ENCODE results near the gene PAX2.

Gene PAX2

DNA sequence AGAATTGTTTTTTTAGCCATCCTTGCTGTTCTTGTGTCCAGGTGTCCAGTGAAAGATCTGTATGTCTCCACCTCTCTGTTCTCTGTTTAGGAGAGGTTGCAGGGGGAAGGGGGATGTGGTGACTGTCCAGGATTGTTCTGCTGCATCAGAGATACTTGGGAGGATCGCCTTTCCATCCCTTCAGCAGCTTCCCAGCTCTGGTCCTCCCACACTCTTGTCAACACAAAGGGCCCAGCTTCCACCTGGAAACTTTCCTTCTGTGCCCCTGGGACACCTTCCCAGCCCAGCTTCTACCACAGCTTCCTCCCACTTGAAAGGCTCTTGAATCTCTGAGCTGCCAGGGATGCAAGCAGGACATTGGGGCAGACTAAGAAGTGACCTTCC is 85.3 kb downstream of the PAX2 start:
- DNase-seq (ENCODE audit: insufficient read length, low spot score) (no peak), FAIRE-seq (no peak)

DNA sequence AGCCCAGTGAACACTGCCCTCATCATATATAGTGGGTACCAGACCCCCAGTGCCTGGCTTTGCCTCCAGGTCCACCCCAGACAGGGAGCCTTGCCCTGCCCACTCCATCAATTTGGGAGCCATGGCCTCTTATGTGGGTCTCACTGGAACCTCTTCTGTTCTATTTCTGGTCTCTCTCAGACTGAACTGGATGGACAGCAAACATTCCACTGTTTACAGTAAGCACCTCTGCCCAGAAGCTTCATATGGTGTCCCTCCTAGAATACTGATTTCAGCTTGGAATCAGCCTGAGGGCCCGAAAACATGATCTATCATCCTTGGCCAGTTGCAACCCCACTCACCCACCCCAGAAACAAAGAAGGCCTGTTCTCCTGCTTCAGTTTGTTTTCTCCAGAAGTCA is 86.4 kb downstream of the PAX2 start:
- no peak for FAIRE-seq
- DNase-seq (ENCODE audit: insufficient read length, low spot score), result no peak

DNA sequence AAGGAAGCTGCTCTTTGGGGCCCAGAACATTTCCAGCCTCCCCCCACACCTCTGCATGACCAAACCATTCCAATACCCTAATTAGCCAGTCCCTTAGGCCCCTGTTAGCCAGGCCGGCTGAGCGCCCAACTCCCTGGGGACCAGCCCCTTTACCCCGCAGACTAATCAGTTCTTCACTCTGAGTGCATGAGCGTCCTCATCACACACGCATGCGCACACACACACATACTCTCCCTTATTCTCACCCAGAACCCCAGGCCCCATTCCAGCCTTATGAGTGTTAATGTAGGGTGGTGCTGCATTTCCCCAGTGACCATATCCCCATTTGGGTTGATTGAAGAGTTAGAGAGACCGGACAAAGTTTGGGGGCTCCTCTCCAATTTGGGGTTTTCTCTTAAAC is 90.4 kb downstream of the PAX2 start:
- no peak for DNase-seq (ENCODE audit: insufficient read length, low spot score)
- FAIRE-seq, result no peak

DNA sequence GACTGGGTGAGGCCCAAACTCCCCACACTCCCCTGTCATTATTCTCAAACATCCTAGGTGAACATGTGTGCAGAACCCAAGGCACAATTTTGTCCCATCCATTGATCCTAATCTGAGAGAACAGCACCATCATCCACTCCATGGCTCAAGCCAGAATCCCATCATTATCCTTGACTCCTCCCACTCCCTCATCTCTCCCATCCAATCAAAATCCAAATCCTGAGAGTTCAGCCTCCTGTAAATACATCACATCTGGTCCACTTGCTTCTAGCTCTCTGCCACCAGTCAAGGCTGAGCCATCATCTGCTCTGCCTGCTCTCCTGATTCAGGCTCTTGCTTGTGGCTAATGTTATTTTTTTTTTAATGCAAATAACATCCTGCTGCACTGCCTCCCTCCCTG is 91.5 kb downstream of the PAX2 start:
- no peak for DNase-seq (ENCODE audit: insufficient read length, low spot score)
- no peak for FAIRE-seq

DNA sequence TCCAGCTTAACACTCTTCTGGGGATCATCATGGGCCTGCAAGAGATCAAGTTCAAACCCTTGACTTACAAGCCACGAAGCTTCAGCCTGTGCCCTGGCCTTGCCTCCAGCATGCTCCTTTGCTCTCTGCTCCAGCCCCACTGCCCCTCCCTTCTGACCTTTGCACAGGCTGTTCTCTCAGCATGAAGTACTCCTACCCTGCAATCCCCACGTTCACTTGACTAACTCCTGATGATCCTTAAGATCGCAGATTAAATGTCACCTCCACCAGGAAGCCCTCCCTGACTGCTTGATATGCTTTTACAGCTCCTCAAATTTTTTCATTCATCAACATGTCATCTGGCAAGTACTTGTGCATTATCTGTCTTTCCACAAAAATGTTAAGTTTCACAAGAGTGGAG is 91.9 kb downstream of the PAX2 start:
- FAIRE-seq (no peak), DNase-seq (ENCODE audit: insufficient read length, low spot score) (no peak)

DNA sequence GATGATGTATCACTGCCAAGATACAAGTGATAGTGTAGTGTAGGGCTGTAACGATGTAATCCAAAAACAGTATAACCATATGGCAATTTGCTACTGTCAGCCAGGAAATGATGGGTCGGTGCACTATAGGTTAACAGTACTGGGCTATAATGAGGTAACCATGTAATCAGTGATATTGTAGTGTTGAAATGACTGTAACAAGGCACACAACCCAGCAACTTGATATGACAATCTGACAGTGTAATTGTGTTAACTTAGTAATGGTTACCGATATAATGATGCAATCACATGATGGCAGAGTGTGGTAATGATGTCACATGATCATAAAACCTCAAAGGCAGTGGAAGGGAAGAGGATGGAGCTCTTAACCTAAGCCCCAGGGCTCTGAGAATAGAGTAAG is 93.6 kb downstream of the PAX2 start:
- FAIRE-seq (no peak), DNase-seq (ENCODE audit: insufficient read length, low spot score) (no peak)

DNA sequence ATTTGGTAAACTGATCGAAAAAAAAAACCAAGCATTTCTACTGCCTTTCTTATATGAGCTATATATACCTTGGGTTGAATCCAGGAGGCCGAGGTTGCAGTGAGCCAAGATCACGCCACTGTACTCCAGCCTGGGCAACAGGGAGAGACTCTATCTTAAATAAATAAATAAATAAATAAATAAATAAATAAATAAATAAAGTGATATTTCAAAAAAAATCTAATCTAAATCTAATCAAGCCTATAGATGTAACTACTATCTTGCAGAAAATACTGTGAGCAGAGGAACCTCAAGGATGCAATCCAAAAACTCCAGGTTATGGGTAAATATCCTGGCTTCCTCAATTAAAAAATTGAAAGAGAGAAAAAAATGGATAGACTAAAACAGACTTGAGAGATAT is 96.1 kb downstream of the PAX2 start:
- no peak for FAIRE-seq

DNA sequence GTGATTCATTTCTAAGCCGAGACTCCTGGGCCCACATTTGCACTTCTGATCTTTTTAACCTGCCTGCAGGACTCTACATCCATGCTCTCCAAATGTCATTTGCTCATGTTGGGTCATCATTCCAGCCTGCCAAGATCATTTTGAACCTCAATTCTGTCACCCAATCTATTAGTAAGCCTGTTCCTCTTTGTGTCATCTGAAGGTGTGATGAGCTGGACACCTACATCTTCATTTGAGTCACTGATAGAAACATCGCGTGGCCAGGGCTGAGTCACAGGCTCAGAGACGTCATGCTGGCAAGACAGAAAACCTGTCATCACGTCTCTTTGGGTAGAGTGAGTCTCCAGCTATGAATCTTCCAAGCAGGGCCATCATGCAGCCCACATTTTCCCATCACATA is 102.1 kb downstream of the PAX2 start:
- no peak for FAIRE-seq
- DNase-seq (ENCODE audit: insufficient read length, low spot score), result no peak

More for the DNA sequence above, 96.1 kb downstream of the PAX2 start:
- DNase-seq (ENCODE audit: insufficient read length, low spot score), result no peak

DNA sequence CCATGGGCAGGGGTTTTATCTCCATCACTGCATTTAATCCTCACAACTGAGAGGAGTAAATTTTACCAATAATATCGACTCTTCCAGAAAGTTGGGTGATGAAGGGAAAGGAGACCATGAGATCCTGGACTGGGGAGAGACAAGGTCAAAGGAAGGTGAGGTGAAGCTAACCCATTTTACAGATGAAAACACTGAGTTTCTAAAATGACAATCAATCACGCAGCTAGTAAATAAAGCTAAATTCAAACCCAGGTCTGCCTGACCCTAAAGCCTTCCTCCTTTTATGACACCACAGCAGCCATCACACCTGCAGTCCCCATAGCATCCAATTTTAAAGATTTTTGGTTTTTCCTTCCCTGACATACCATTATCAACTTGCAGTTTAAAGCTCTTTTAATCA is 103.4 kb downstream of the PAX2 start:
- FAIRE-seq, result no peak

DNA sequence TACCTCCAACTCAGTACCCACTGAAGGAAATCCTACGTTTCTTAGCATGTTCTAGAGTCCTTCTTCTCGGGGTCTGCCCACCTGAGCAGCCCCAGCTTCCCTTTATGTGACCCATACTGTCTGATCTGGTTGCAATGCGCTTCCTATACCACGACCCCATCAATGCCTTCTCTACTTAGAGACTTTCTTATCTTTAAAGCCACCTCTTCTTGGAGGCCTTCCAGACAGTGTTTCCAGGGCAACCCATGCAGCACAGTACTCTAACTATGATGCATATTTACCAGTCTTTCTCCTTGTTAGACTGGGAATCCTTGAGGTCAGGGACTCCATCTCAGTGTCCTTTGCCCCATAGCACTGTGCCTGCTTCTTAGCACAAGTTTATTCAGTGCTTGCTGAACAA is 112.9 kb downstream of the PAX2 start:
- FAIRE-seq (no peak), DNase-seq (ENCODE audit: insufficient read length, low spot score) (no peak)

More for the DNA sequence above, 103.4 kb downstream of the PAX2 start:
- DNase-seq (ENCODE audit: insufficient read length, low spot score), result no peak

DNA sequence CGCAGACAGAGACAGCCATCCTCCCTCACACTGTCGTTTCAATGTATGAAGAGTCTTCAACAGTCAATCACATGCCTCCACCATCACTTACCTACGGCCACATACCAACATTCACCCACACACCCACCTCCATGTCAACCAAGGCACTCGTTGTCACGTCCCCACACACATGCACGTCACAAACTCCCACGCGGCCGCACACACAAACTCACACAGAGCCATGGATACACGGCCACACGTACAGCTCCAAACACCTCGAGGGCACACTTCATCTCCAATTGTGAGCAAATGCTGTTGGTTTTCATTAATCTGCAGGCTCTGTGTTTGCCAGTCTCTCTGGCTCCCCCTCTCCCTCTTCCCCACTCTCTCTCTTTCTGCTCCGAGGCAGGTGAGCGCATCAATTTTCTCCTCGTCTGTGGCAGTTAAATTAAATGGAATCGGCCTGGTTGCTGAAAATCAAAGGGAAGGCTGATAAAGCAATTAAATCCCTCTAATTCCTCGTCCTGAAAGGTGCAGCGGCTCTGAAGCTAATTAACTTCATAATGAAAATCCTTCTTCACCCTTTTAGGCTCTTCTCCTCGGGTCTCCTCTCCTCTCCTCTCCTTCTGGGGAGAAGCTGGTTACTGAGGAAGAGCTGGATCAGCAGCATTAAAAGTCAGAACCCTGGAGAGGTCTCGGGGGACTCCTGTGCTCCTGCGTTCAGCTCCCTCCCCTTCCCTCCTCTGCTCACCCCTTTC is 113.5 kb downstream of the PAX2 start:
- DNase-seq (ENCODE audit: insufficient read length, low spot score) (no peak), FAIRE-seq (no peak)

DNA sequence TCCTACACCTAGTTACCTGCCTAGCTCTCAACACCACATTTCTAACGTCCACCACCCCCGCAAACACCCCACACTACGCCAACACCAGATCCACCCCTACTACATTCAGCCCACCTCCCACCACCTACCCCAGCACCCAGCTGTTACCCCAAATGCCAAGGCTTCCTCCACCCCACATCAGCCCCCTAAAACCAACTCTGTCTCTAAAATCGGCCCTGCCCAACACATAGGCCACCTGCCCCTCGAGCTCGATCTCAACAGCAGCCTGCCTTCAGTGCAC is 114.0 kb downstream of the PAX2 start:
- no peak for DNase-seq (ENCODE audit: insufficient read length, low spot score)
- no peak for FAIRE-seq

DNA sequence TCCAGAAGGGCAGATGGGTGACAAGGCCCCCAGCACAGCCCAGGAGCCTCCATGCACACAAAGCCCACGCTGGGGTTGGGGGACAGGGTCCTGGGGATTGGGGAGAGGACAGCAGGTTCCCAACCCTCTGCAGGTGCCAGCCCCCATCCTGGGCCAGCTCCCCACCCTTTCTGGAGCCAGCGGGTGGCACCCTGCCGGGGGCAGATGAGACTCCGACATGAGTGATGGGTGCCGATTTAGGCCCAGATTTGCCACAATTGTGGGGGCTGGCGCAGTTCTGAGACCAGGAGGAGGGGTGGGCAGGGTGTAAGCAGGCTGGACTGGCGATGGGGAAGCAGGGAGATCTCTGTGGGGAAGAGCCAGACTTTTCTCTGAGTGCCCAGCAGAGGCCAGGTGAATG is 118.1 kb downstream of the PAX2 start:
- no peak for FAIRE-seq
- DNase-seq (ENCODE audit: insufficient read length, low spot score), result no peak

DNA sequence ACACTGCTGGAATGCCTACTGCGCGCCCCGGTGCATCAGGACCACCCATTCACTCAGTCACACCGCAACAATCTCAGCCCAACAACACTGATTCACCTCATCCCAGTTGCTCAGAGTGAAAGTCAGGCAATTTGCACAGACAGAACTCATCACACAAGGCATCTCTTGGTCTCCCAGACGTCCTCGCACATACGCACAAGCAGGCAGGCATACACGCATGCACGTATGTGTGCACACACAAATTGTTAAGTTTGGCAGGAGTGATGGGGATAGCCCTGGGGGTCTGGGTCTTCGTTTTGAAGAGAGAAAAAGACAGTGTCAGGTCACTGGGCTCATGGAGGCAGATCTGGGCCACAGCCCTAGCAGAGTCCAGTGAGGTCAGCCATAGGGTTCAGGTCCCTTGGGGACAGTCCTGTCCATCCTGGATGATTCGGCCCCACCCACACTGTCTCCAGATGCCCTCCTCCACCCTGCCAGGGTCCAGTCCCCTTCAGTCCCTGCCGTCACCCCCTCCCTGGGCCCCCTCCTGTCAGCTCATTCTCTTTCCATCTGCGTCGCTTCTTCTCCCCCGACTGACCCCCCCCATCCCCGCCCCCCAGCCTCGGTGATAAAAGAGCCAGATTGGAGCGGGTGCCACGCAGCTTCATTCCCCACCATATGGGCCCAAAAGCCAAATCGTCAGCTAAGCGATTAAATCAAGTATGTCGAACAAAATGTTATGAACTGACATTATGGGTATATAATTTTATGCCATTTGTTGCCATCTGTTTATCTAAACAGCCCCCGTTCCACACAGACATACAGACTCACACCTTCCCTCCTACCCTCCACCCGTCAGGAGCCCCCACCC is 118.9 kb downstream of the PAX2 start:
- FAIRE-seq (no peak), DNase-seq (ENCODE audit: insufficient read length, low spot score) (no peak)

DNA sequence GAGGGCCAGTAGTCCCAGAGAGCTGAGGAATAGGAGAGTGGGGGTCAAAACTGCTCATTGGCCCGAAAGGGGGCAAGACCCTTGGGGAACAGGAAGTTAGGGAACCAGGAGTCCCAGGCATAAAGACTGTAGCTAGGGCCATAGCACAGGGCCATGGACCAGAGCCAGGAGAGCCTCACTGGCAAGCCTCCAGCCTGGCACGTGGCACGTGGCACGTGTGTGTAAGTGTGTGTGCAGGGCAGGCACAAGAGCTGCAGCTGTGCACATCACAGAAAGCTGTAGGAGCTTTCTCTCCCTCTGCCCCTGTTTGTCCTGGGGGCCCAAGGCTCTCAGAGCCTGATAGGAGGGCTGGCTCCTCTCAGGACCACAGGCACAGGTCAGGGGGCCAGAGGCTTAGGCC is 119.6 kb downstream of the PAX2 start:
- no peak for DNase-seq (ENCODE audit: insufficient read length, low spot score)
- no peak for FAIRE-seq

DNA sequence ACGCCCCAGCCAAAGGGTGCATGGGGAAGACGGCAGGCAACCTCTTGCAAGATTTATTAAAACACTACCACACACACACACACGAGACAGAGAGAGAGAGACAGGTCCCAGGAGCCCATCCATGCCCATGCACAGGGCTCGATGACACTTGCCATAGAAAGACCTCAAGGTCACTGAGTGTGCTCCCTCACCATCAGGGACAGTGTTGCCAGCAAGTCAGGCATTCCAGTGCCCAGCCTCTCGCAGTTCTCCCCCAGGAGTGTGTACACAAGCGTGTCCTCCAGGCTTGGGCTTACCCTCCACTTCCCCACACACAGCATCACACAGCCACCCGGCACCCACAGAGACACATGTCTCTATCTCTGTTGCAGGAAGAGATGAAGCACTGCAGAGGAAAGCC is 120.6 kb downstream of the PAX2 start:
- no peak for FAIRE-seq
- DNase-seq (ENCODE audit: insufficient read length, low spot score), result no peak

DNA sequence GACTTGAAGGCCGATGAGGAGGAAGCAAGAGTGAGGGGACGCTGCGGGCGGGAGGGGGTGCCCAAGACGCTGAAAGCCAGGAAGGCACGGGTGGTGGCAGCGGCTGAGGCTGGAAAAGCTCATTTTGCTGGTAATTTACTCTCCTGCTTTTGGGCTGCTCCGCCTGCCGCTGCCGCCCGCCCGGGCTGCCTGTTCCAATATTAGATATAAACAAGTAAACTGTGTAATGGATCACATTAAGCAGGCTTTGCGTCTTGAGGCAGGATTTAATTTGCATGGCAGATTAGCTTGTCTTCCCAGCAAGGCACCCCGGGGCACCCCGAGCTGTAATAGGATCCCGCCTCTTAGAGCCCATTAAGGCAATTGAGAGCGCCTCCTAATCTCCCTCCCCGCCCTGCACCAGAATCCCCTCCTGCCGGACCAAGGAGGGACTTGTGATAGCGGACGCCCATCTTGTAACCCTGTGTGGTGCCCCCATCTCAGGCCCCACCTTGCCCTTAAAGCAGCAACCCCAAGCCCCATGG is 121.3 kb downstream of the PAX2 start:
- FAIRE-seq, result no peak
- no peak for DNase-seq (ENCODE audit: insufficient read length, low spot score)

DNA sequence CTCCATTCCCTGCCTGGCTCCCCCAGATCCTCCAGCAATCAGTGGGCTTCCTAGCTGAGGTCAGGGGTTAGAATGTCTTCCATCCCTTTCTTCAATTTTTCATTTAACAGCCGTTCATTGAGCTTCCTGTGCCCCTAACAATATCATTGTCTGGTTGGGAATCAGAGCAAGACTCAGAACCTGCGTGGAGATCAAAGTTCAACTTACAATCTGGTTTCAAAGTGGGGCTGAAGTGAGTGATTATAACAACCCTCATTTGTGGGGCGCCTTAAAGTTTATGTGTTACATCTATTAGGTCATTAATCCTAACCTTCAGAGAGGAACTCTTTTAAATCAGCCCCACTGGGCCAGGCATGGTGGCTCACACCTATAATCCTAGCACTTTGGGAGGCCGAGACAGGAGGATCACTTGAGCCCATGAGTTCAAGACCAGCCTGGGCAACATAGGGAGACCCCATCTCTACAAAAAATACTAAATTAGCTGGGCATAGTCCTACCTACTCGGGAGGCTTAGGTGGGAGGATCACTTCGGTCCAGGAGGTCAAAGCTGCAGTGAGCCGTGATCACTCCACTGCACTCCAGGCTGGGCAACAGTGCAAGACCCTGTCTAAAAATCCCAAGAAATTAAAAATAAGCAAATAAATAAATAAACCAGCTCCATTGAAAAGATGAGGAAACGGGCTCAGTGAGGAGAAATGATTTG is 122.0 kb downstream of the PAX2 start:
- DNase-seq (ENCODE audit: insufficient read length, low spot score), result no peak
- no peak for FAIRE-seq

DNA sequence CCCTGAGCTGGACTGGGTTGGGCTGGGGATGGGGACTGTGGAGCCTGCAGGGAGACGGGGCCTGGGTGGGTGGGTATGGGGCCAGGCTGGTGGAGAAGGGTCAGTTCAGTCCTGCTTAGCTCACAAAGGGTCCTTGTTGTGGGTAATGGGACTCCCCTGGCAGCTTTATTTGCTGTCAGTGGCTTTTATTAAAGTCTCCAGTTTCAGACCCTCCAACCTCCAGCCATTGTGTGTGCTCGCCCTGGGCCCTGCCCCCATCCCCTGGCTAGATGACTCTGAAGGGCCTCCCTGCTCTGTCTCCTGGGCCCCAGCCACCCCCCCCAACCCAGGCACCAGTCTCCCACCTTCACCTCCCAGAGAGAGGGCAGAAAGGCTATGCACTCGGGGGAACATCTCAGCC is 123.0 kb downstream of the PAX2 start:
- FAIRE-seq (no peak), DNase-seq (ENCODE audit: insufficient read length, low spot score) (no peak)

DNA sequence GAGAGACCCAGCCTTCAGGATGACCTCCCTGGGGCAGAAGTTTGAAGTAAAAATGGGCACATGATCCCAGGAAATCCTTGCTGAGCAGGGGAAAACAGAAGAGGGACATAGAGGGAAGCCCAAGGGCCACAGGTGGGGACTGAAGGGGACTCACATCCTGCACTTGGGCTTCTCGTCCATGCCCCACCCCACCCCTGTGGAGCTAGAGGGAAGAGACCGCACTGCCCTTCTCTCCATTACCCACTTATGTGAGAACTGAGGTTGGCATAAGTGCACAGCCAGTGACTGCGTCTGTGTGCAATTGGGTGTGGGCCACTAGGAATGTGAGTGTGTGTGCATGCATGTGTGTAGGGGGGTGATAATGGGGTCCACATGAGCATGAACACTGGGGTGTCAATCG is 124.0 kb downstream of the PAX2 start:
- no peak for FAIRE-seq

DNA sequence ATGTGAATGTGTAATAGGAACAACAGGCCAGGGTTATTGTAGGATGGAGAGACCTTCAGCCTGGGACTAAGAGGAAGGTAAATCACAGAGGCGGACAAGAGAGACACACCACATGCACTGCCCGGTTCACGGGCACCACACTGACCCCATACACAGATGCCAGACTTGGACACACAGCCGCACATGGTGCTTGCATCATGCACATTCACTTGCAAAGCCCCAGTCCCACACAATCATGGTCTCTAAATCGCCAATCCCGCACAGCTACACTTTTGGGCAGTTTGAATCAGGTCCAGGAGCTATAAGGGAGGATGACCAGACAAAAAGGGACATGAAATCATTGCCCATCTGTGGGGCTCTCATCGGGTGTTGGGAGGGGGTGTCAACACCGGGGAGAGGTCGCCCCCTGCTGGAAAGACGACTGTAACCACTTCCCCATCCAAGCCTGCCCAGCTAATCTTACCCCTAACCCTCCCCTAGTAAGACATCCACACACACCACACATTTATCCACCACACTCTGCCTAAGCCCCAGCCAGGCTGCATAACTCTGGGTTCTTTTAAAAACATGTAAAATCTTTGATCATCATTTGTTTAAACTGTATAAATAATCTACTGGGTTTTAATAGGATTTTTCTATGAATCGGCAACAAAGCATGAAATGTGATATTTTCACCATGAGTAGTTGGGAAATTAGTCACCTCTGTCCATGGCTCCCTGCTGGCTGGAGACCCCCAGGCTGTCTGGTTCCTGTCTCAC is 126.8 kb downstream of the PAX2 start:
- DNase-seq (ENCODE audit: insufficient read length, low spot score) (peak; percentile 72), FAIRE-seq (peak; percentile 26)

More for the DNA sequence above, 124.0 kb downstream of the PAX2 start:
- no peak for DNase-seq (ENCODE audit: insufficient read length, low spot score)

Measured in HTR-8/SVneo (cell line).